Measurements from ENCODE around the gene CERS5.
"Not testable (repeated sequence)": the region's sequence is repeated elsewhere in the genome, so short reads cannot be mapped to it uniquely, and the experiment has no call there.

The CERS5 gene

DNA sequence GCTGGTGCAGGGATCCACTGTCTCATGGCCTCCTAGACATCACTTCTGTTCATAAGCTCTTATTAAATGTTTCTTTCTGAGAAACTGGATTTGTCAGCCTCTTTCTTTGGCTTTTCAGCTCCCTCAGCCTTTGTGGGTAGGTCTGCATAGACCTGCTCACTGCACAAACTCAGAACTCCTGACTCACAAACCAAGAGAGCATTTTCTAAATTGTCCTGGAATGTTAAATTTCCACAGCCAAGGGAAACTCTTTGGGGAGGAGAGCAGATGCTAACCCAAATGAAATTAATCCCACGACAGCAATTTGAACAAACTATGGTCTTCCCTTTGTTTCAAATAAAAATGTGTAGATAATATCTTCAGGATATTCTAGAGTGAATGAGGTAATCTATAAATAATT is 19.5 kb upstream of the CERS5 start:
- no peak for DNase-seq

DNA sequence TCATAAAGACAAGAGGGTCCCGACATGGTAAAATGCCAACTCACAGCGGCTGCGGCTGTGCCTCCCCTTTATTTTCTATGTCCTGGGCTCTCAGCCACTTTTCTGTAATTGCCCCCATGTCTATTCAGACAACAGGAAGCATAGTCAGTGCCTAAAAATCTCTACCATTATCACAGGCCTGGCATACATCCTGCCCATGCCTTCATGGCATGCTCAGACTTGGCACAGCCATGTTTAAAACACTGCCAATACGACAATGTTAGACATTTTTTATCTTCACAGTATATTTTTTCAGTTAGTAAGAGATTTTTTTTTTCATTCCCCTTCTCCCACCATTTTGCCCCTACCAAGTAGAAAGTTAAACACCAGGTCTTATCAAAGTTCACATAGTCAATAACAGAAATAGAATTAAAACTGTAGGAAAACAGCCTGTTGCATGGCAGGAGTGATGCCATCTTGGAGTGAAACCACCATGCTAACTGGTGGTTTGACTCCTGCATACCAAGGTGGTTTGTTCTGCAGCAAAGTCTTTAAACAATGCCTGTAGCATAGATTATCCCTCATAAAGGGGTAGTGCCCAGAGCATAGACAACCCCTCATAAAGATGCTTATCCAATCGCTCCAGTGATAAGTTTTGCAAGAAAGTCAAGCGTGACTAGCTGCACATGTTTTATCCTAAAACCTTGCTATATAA is 18.9 kb upstream of the CERS5 start:
- DNase-seq: no peak

DNA sequence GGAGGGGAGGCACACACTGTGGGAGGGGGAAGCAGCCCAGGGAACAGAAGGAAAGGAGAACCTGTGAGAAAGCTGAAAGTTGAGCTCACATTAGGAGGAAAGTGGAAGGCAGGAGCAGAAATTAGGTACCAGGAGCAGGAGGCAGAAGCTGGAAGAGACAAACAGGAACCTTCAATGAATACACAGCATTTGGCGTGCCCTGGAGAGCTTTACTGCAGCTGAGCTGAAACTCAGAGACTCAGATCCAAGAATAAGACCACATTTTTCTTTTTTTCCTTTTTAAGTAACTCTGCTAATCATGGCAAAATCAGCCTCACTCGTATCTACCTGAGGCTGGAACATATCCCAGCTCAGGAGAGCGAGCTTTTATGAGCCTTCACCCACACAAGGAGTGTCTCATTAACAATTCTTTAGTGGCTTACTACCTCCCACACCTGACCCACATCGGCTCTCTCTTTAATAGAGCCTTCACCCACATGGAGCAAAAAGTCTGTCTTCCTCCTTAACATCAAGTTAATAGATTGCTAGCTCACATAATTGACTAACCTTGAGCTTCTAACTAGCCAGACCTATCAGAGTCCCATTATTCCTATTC is 18.2 kb upstream of the CERS5 start:
- no peak for DNase-seq

DNA sequence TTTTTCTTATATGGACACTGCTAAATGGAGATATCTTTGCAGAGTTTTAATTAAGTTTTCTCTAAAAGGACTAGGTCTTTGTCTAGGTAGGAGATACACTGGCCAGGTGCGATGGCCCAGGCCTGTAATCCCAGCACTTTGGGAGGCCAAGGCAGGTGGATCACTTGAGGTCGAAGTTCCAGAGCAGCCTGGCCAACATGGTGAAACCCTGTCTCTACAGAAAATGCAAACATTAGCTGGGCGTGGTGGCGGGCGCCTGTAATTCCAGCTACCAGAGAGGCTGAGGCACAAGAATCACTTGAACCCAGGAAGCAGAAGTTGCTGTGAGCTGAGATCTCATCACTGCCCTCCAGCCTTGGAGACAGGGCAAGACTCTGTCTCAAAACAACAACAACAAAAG is 17.1 kb upstream of the CERS5 start:
- no peak for DNase-seq

DNA sequence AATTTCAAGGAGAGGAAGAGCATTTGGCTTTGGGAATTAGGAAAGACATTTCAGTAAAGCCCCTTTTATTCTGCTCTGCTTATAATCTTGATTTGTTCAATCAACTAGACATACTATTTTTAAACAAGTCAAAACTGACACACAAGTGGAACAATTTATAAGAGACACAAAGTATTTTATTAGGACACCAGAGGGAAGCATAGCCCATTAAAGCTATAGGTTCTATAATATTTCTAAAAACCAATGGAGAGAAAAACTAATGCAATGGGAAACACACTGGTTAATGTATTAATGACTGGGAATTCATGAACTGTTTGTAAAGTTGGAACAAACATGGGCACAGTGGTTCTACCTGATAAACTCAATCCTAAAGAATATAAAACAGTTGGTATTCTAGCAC is 15.3 kb upstream of the CERS5 start:
- no peak for DNase-seq

DNA sequence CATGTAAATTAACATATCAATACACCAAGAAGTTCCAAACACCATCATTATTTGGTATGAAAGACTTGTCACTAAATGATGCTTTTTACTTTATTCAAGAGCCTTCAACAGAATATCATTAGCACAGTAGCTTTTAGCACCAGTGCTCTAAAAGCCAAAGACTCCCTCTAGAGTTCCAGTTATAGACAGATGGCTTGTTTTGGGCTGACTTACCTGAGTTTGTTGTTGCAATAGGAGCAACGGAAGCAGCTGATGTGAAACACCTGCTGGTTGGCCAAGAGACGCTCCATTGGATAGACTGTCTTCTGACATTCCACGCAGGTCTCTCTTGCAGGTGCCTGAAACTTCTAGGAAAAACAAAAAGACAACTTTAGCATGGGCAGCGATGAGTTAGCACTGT is 14.5 kb upstream of the CERS5 start:
- no peak for DNase-seq

DNA sequence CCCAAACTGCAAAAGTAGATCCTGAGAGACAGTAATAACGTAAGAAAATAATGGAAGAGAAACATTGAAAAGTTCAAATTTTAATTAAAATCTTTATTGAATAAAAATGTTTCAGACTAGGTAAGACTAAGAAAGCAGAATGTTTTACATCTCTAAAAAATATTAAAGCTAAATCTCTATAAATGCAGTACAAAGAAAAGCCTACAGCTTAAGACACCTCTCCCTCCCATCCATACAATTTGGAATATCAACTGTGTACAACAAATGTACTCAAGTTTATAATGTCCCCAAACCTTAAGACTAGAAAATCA is 8.5 kb upstream of the CERS5 start:
- DNase-seq: no peak

DNA sequence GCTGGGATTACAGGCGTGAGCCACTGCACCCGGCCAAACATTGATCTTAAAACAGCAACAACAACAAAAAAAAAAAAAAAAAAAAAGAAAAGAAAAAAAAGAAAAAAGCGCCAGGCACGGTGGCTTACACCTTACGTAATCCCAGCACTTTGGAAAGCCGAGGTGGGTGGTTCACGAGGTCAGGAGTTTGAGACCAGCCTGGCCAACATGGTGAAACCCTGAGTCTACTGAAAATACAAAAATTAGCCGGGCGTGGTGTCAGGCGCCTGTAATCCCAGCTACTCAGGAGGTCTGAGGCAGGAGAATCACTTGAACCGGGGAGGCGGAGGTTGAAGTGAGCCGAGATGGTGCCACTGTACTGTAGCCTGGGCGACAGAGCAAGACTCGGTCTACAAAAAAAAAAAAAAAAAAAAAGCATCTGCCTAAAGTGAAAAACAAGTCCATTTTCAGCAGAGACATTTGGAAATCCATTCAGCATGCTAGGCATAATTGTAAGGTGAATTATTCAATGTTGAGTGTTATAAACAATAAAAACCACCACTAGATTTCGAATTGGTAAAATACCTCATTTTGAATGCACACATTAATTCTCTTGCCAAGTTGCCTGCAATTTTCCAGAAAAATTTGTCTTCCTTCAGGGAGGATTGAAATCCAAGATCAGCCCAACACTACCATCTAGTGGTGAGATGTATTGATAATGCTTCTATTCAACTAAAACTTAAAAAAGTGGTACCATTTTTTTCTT is 8.0 kb upstream of the CERS5 start:
- peak; percentile 12 to 15 for DNase-seq

DNA sequence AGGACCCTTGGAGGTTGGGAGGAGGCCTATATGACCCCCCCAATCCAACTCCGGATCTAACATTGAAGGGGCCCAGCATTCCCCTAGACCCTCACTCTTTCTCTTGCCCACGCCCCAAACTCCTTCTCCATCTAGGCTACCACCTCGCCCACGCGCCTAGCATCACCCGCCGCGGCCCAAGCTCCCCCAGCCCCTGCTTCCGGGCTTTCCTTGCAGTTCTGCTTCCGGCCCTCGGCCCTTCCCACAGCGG is 445 bp downstream of the CERS5 start:
- DNase-seq: no peak

DNA sequence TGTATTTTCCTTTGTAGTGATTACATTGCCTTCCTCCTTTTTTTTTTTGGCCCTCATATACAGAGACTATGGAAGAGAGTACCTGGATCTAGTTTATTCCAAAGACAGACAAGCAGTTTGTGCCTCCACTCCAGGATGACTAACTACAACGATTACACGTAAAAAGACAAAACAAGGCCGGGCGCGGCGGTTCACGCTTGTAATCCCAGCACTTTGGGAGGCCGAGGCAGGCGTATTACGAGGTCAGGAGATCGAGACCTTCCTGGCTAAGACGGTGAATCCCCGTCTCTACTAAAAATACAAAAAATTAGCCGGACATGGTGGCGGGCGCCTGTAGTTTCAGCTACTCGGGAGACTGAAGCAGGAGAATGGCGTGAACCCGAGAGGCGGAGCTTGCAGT is 2.2 kb downstream of the CERS5 start:
- no peak for DNase-seq

DNA sequence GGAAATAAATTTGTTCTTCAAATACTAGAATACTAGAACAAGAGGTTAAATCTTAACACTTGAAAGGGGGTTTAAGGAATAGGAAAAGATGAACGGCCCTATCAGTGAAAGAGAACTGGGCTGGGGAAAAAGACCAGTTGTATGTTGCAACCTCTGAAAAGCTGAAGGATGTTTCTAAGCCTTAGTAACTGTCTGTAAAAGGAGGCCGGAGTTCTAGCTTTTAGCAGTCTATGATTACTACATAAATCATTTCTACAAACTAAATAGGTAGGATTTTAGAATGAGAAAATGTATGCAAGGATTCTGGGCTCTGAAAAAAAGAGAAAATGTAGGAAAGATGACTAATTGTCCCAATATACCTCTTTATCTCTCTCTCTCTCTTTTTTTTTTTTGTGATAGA is 4.9 kb downstream of the CERS5 start:
- no peak for DNase-seq

DNA sequence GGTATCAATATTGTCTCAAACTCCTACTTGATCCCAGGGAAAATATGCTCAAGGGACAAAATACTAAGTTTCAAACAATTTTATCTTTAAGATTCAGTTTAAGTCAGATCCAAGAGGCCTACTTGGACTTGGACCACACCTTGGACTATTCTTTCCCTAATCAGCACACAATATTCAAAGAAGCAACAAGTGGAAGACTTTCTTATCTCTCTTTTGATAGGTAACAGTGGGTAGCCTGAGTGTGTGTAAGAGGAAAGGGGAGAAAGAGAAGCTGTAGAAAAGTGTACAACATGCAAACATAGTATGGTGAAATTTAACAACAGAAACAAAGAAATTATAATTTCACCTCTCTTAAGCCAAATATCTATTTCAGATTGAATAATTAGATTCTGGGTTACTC is 6.5 kb downstream of the CERS5 start:
- no peak for DNase-seq

DNA sequence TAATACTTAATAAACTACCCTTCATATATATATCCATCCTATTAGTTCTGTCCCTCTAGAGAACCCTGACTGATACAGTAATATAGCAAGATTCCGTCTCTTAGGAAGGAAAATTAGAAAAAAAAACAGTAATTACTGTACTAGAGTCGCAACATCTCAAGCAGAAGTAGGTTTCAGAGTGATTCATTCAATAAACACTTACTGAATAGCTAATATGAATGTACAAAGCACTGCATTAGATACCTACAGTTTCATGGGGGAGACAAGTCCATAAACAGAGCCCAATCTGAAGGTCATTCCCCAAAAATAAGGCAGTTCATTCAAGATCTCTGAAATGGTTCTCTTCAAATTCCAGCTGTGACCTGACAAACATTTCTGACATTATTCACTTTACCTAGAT is 9.9 kb downstream of the CERS5 start:
- DNase-seq: no peak

DNA sequence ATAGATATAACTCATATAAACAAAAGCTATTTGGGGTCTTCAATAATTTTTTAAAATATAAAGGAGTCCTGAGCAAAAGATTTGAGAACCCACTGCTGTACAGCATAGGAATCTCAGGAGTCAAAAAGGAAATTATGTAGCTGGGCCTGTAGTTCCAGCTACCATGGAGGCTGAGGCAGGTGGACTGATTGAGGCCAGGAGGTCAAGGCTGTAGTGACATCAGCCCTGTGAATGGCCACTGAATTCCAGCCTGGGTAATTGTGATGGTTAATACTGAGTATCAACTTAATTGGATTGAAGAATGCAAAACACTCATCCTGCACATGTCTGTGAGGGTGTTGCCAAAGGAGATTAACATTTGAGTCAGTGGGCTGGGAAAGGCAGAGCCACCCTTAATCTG is 10.5 kb downstream of the CERS5 start:
- no peak for DNase-seq

DNA sequence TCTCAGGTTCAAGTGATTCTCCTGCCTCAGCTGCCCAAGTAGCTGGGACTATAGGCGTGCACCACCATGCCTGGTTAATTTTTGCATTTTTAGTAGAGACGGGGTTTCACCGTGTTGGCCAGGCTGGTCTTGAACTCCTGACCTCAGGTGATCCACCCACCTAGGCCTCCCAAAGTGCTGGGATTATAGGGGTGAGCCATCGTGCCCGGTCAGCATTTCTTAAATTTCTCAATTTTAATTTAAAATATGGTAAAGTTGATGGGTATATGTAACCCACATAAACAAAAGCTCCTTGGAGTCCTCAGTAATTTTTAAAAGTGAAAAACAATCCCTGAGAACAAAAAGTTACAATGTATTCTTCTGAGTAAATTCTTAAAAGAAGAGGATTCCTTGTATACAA is 12.2 kb downstream of the CERS5 start:
- not testable (repeated sequence) for DNase-seq

DNA sequence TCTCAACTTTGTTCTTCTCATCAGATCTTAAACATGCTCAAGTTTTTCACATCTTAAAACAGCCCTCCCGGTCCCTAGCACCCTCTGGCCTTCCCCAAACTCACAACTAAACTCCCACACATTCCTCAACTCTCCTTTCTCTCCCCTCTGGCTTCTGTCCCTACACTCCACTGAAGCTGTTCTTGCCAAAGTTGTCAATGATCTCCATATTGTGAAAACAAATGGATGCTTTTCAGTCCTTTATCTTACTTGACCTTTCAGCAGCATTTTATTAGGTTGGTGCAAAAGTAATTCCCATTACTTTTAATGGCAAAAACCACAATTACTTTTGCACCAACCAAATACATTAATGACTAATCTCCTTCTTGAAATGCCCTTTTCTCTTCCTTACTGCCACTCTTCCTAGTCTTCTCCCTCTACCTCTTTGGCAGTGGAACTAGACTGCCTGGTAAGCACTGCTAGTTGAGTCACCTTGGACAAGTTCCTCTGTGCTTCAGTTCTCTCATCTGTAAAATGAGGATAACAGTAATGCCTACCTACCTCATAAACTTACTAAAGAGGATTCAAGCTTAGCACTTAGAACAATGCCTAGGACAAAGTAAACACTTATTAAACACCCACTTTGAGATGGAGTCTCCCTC is 16.0 kb downstream of the CERS5 start:
- no peak for DNase-seq

DNA sequence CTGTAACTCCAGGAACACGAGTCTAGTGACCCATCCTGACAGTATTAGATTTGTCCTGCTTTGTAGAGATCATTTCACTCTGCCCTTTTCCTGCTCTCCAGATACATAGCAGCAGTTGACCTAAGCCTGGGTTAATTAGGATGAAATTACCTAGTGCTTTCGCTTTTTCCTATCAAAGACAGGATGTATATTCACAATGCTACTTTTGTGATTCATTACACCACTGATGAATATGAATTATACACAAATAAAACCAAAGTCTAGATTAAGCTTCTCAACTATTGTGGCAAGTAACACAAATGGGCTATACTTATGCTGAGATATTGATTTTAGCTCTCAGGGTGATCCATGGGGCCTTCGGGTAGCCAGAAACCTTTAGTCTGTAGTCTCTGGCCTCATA is 17.9 kb downstream of the CERS5 start:
- DNase-seq: no peak

DNA sequence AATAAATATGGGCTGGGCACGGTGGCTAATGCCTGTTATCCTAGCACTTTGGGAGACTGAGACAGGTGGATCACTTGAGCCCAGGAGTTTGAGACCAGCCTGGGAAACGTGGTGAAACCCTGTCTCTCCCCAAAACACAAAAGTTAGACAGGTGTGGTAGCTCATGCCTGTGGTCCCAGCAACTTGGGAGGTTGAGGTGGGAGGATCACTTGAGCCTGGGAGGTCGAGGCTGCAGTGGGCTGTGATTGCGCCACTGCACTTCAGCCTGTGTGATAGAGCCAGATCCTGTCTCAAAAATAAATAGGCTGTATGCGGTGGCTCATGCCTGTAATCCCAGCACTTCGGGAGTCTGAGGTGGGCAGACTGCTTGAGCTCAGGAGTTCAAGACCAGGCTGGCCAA is 19.2 kb downstream of the CERS5 start:
- DNase-seq: not testable (repeated sequence)

DNA sequence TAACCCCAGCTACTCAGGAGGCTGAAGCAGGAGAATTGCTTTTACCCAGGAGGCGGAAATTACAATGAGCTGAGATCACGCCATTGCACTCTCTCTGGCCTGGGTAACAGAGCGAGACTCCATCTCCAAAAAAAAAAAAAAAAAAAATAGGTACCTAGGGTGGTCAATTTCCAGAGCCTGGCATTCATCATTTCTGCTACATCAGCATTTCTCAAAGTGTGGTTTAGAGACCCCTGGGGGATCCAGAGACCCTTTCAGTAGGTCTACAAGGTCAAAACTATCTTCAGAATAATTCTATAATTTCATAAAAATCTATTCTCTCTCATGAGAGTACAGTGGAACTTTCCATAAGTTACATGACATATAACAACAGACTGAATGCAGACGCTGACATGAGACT is 19.9 kb downstream of the CERS5 start:
- no peak for DNase-seq

DNA sequence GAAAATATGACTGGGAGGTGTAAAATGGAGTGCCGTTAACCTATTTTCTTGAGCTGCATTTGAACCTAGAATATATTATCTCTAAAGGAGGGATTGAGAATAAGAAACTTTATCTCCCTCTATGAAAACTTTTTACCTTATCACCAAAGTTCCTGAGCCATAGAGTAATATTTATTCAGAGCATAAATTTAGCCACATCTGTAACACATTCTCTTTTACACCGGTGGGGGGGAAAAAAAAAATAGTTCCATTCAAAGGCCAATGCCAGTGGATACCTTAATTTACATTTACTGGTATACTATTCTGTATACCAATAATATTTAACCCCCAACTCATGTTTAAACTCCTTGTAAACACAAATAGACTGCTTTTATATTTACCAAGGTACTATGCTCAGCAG is 21.7 kb downstream of the CERS5 start:
- DNase-seq: no peak

DNA sequence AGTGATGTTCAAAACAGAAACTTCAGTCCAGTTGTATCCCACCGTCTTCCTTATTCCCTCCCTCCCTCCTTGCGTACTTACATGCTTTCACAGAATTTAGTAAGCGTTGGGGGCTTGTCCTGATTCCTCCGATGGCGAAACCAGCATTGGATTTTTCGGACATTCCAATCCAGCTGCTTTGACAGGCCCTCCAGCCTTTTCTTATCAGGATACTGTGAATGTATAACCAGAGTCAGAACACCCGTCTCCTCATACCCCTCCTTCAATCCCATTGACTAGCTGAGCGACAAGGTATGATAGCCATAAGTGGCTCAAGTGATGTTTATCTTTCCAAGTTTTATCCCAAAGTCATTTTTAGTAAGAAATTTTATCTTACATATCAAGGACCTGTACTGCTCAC is 24.2 kb downstream of the CERS5 start:
- no peak for DNase-seq

DNA sequence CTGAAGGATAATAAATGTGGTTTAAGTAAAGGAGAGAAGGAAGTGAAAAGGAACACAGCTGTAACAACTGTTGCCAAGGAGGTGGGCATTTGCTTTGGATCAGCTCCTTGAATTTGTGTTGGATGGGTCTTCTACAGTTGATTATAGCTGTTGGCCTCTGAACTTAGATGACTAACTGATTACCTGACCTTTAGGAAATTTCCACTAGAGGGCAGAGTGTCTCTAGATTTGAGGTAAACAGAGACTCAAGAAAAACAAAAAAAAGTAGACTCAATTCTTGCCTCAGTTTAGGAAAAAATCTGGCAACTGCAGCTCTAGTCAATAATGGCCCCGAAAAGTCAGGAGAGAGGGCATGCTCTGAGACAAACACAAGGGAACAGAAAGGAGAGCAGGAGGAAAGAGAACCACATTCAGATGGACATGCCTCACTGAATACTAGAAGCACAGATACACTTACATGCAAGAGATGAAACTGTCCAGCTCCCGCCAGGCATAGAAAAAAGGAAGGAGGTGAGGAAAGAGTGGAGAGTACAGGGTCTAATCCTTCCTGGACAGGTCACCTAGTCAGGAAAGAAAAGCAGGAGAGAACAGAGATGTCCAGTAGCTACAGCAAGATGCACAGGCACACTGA is 34.5 kb downstream of the CERS5 start:
- peak in 1 of 2 experiments; percentile 35 for DNase-seq

DNA sequence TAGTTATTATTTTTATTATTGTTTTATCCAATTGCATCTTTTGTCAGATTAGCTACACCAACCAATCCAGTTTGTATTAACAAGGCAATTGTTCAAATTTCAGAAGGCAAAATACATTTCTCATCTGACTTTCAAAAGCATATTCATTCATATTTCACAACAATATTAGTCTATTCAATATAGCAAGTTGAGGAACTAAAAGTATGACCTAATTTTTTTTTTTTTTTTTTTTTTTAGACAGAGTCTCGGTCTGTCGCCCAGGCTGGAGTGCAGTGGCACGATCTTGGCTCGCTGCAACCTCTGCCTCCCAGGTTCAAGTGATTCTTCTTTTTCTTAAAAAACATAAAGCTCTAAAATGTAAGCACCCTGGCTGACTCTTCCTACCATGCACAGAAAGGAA is 37.9 kb downstream of the CERS5 start:
- no peak for DNase-seq

DNA sequence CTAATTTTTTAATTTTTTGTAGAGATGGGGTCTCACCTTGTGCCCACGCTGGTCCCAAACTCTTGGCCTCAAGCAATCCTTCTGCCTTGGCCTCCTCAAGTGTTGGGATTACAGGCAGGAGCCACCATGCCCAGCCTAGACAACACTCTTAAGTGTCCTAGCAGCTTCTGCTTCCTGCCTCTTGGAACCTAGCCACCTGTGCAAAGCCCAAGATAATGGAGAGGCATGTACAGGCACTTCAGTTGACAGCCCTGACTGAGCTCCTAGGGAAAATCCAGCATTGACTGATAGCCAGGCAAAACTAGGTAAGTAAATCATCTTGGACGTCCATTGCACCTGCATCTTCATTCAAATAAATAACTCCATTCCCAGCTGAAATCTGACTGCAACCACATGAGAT is 39.6 kb downstream of the CERS5 start:
- no peak for DNase-seq

Measured in SHP77 (cell line).